Lung (tissue), 12 donors: ENCODE data around the gene HSD11B1. TPM values are rescaled to one million over a fixed set of nuclear protein-coding genes. Genes with fewer than 3 reads are reported as not detected.

Source experiments
- ATAC-seq: fragments of 200-7000 bp; cut with Tn5 transposase; one replicate; pipeline ENCODE4 v1.9.1; 2020; ENCODE audit warnings: moderate number of reproducible peaks; ENCODE audit not compliant: insufficient read depth, low FRiP score
- DNase-seq, 3 donors: peaks; one replicate each; pipeline ENCODE4 v3.0.0-alpha.2; 2013 to 2017
- H3K27ac ChIP-seq, 2 donors: one replicate each; pipeline ENCODE4 v1.5.1; 2013; ENCODE audit warnings: mild to moderate bottlenecking in 2 of 2, moderate library complexity in 2 of 2, control low read depth in 1 of 2, inconsistent platforms in 1 of 2, low read depth in 1 of 2, low read length in 1 of 2
- H3K27me3 ChIP-seq, 3 donors: one replicate each; pipeline ENCODE4 v1.5.1; 2013; ENCODE audit warnings: low read length in 2 of 3; ENCODE audit not compliant: control insufficient read depth in 3 of 3, insufficient read depth in 3 of 3
- H3K36me3 ChIP-seq, 4 donors: one replicate each; pipeline ENCODE4 v1.5.1; 2013; ENCODE audit warnings: low read length in 4 of 4, mild to moderate bottlenecking in 1 of 4, moderate library complexity in 1 of 4; ENCODE audit not compliant: control insufficient read depth in 4 of 4, insufficient read depth in 4 of 4
- H3K4me1 ChIP-seq, 5 donors: one replicate each; pipeline ENCODE4 v1.5.1; 2013; ENCODE audit warnings: low read length in 5 of 5, mild to moderate bottlenecking in 2 of 5, moderate library complexity in 1 of 5; ENCODE audit not compliant: control insufficient read depth in 5 of 5, insufficient read depth in 5 of 5
- H3K4me3 ChIP-seq: one replicate; pipeline ENCODE4 v1.5.1; 2013; ENCODE audit warnings: mild to moderate bottlenecking, control low read depth, moderate library complexity
- H3K9ac ChIP-seq, 2 donors: one replicate each; pipeline ENCODE4 v1.5.1; 2013; ENCODE audit warnings: low read length in 2 of 2, control low read depth in 1 of 2; ENCODE audit not compliant: insufficient read depth in 1 of 2
- H3K9me3 ChIP-seq, 4 donors: one replicate each; pipeline ENCODE4 v1.5.1; 2013; ENCODE audit warnings: low read length in 3 of 4, mild to moderate bottlenecking in 1 of 4, moderate library complexity in 1 of 4; ENCODE audit not compliant: control insufficient read depth in 4 of 4, insufficient read depth in 3 of 4
- WGBS, 2 donors: extraction: QIAGEN DNeasy Blood & Tissue Kit; methylation state at CpG; one replicate each; pipeline ENCODE4 v1.1.7; 2013; 5-methylcytosine and 5-hydroxymethylcytosine counted together
- polyA plus RNA-seq, 2 donors: library from polyadenylated mRNA; stranded (reverse); fragments of 200-250 nt; gene quantifications; one replicate each; pipeline ENCODE4 v1.2.1, GENCODE V29; 2013
- total RNA-seq, 2 donors: library from RNA; depleted of rRNA in 1 of 2; stranded (reverse); fragments of >200 nt in 1 of 2; gene quantifications; one replicate each; pipeline ENCODE4 v1.2.1, GENCODE V29; 2014 to 2021
- TF ChIP-seq, protein P1 (sequence below): IDR thresholded peaks from 2 replicates; pipeline ENCODE4 v1.5.1; 2012; ENCODE audit warnings: mild to moderate bottlenecking; ENCODE audit errors: control extremely low read depth, extremely low read depth
- donor health status: control.
- donor health status: control.
- donor health status: Bipolar disorder and iron deficiency.
- donor health status: healthy.
- donor health status: DM: yes; HTN: yes; CAD: no.

The HSD11B1 gene
- total and polyA plus RNA-seq, 4 donors, result 6.5 to 74.6 (median 25.4) TPM

DNA sequence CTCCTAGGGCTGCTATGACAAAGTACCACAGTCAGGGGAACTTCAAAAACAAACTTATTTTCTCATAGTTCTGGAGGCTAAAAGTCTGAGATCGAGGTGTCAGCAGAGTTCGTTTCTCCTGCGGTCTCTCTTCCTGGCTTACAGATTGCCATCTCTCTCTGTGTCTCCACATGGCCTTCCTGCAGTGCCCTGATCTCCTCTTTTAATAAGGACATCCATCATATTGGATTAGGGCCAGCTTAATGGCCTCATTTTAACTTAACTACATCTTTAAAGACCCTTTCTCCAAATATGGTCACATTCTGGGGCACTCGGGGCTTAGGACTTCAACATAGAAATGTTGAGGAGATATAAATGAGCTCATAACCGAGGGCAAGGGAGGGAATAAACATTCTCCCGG is 67.5 kb downstream of the HSD11B1 start:
- no peak overlapping the region for H3K9ac ChIP-seq
- 45 to 49% methylated on average over 6 of the region's 6 CpGs for WGBS, 2 donors
- H3K4me3 ChIP-seq, result no peak overlapping the region
- H3K4me1 ChIP-seq, result peaks cover 0 to 20% (median 13%) of the 10 kb centered on the region in 5 donors
- H3K27ac ChIP-seq, result no peak overlapping the region
- H3K27me3 ChIP-seq, result no peaks in the 10 kb centered on the region
- ATAC-seq, result no peak
- peak; percentile 39 to 76 (median 70) for DNase-seq
- H3K9me3 ChIP-seq, result no peaks in the 10 kb centered on the region
- peaks cover 0 to under 1% (median 0%) of the 10 kb centered on the region in 4 donors for H3K36me3 ChIP-seq
- TF ChIP-seq, protein P1, sequence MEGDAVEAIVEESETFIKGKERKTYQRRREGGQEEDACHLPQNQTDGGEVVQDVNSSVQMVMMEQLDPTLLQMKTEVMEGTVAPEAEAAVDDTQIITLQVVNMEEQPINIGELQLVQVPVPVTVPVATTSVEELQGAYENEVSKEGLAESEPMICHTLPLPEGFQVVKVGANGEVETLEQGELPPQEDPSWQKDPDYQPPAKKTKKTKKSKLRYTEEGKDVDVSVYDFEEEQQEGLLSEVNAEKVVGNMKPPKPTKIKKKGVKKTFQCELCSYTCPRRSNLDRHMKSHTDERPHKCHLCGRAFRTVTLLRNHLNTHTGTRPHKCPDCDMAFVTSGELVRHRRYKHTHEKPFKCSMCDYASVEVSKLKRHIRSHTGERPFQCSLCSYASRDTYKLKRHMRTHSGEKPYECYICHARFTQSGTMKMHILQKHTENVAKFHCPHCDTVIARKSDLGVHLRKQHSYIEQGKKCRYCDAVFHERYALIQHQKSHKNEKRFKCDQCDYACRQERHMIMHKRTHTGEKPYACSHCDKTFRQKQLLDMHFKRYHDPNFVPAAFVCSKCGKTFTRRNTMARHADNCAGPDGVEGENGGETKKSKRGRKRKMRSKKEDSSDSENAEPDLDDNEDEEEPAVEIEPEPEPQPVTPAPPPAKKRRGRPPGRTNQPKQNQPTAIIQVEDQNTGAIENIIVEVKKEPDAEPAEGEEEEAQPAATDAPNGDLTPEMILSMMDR, result no peak

DNA sequence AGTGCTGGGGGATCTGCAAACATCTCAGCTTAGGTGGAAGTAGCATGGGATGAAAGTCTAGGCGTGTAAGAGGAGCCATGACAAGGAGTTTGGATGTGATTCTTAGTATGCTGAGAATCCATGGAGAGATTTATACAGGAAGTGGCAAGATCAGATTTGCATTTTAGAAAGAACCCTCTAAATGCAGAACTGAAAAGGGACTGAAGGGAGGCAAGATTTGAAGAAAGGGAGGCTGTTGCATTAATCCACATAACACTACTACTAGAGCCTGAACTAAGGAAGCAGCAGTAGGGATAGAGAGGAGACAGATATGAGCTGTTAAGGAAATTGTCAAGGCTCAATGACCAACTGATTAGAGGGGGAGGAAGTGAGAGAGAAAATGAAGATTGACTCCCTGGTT is 69.9 kb downstream of the HSD11B1 start:
- DNase-seq (no peak), ATAC-seq (no peak)
- 80 to 93% methylated on average over 1 of the region's 1 CpG for WGBS, 2 donors
- H3K27ac ChIP-seq, result no peak overlapping the region
- peaks cover 0 to 13% (median 7%) of the 10 kb centered on the region in 5 donors for H3K4me1 ChIP-seq
- TF ChIP-seq, protein P1, result no peak
- H3K9me3 ChIP-seq, result no peaks in the 10 kb centered on the region
- H3K4me3 ChIP-seq, result no peak overlapping the region
- peaks cover 0 to 3% (median 0%) of the 10 kb centered on the region in 4 donors for H3K36me3 ChIP-seq
- H3K27me3 ChIP-seq, result no peaks in the 10 kb centered on the region
- H3K9ac ChIP-seq, result no peak overlapping the region

DNA sequence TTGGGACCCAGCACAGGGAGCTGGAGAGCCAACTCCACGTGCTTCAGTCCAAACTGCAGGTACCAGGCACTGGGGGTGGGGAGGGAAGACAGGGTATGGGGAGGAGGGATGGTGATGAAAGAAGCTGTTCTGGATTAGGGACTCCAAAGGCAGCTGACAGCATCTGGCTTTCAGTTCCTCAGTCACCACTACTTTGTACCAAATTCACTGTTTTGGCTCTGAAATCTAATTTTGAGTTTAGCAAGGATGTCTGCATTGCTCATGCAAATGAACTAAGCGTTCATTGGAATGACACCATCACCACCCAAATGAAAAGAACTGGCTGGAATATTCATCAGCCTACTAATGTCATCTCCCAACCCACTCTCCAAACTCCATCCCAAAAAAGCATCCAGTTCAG is 71.0 kb downstream of the HSD11B1 start:
- no peak overlapping the region for H3K4me3 ChIP-seq
- DNase-seq (no peak), ATAC-seq (no peak)
- peaks cover 0 to 13% (median 0%) of the 10 kb centered on the region in 5 donors for H3K4me1 ChIP-seq
- no peaks in the 10 kb centered on the region for H3K9me3 ChIP-seq
- 65 to 82% methylated on average over 2 of the region's 2 CpGs for WGBS, 2 donors
- H3K27me3 ChIP-seq, result no peaks in the 10 kb centered on the region
- no peak overlapping the region for H3K9ac ChIP-seq
- H3K36me3 ChIP-seq, result peaks cover 0 to 3% (median 0%) of the 10 kb centered on the region in 4 donors
- TF ChIP-seq, protein P1, result no peak
- H3K27ac ChIP-seq, result no peak overlapping the region

DNA sequence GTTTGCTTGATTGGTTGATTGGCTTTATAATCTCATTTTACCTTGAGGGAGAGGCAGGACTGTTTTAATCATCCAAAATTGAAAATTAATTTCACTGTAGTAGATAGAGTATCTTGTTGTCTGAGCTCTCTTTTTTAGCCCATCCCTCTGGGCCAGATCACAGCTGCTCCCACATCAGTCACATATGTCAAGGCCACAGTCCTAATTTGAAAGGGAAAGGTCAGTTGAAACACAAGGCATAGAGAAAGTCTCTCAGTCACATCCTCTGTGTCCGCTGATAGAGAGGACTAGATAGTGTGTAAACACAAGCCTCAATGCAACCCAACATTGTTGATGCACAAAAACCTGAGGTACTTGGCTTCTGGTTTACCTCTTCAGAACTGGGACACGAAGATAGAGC is 72.9 kb downstream of the HSD11B1 start:
- TF ChIP-seq, protein P1, result no peak
- Histone ChIP-seq H3K36me3 (peaks cover 0 to 3% (median 1%) of the 10 kb centered on the region in 4 donors), H3K9ac (no peak overlapping the region), H3K27me3 (no peaks in the 10 kb centered on the region), H3K4me3 (no peak overlapping the region), H3K4me1 (peaks cover 0 to 1% (median 0%) of the 10 kb centered on the region in 5 donors), H3K27ac (no peak overlapping the region), H3K9me3 (no peaks in the 10 kb centered on the region)
- DNase-seq (no peak), ATAC-seq (no peak)
- 96% methylated on average over 2 of the region's 2 CpGs for WGBS, 2 donors
